ENCODE data around the gene FRMD6.

DNA sequence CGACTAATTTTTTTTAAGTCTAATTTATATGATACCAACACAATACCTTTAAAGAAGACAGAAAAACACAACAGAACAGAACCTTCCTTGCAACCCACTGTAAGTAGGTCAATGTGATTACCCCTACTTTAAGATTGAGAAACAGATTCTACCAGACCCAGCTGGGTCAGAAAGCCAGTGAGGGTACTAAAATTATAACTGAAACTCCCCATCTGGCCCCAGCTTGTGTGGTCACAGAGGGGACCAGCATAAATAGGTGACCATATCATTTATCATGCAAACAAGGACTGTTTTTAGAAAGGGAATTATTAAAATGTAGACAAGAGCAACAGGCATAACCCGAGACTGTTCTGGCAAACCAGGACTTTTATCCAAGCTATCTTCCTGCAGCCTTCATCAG is 30.1 kb upstream of the FRMD6 start:
- no peak for TF ChIP-seq POLR2A (IDR thresholded peaks at IDR 0.05)
- TF ChIP-seq, protein P1, sequence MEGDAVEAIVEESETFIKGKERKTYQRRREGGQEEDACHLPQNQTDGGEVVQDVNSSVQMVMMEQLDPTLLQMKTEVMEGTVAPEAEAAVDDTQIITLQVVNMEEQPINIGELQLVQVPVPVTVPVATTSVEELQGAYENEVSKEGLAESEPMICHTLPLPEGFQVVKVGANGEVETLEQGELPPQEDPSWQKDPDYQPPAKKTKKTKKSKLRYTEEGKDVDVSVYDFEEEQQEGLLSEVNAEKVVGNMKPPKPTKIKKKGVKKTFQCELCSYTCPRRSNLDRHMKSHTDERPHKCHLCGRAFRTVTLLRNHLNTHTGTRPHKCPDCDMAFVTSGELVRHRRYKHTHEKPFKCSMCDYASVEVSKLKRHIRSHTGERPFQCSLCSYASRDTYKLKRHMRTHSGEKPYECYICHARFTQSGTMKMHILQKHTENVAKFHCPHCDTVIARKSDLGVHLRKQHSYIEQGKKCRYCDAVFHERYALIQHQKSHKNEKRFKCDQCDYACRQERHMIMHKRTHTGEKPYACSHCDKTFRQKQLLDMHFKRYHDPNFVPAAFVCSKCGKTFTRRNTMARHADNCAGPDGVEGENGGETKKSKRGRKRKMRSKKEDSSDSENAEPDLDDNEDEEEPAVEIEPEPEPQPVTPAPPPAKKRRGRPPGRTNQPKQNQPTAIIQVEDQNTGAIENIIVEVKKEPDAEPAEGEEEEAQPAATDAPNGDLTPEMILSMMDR (IDR thresholded peaks at IDR 0.05), result no peak

All from thyroid gland (tissue), 4 donors.